ENCODE results near the gene CLIP4. TPM values are rescaled to one million over a fixed set of nuclear protein-coding genes. Genes with fewer than 3 reads are reported as not detected.

CLIP4 gene
- polyA plus RNA-seq, 1 of the 3 experiments (the other 2 are of a cell fraction), result 12.7 TPM

DNA sequence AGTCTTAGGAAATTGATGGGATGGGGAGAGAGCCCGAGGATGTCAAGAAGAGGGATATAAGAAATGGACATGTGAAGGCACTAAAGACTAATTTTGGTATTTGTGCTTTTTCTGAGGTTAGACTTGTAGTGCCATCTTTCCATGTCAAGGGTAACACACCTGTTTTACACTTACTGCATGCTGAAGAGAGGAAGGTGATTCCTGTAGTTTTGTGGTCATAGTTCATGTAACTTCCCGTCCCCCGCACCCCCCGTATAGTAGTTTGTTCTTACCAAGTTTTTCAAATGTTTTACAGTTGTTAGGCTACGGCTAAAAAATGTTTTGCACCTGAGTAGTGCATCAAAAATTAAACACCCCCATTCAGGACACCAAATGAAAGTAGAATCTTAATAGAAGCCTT, 73.8 kb downstream of the CLIP4 start:
- H3K4me3 ChIP-seq (ENCODE audit: low read depth in 2 of 2, low read length in 1 of 2), result no peak overlapping the region
- no peak for DNase-seq
- H4K20me1 ChIP-seq (ENCODE audit: insufficient read depth), result no peaks in the 10 kb centered on the region
- ChIA-PET CTCF (no interaction called here), POLR2A (no interaction called here)
- no peak for TF ChIP-seq NRF1 (IDR thresholded peaks at IDR 0.05; ENCODE audit: low read depth, low read length)
- TF ChIP-seq MEF2A (IDR thresholded peaks at IDR 0.05; ENCODE audit: borderline replicate concordance, low read depth), result no peak
- no peak for TF ChIP-seq YY1 (IDR thresholded peaks at IDR 0.05; ENCODE audit: low read depth)
- TF ChIP-seq, protein P1, sequence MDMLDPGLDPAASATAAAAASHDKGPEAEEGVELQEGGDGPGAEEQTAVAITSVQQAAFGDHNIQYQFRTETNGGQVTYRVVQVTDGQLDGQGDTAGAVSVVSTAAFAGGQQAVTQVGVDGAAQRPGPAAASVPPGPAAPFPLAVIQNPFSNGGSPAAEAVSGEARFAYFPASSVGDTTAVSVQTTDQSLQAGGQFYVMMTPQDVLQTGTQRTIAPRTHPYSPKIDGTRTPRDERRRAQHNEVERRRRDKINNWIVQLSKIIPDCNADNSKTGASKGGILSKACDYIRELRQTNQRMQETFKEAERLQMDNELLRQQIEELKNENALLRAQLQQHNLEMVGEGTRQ (IDR thresholded peaks at IDR 0.05; ENCODE audit: borderline replicate concordance, low read depth, low read length), result no peak
- TF ChIP-seq RCOR1 (IDR thresholded peaks at IDR 0.05; ENCODE audit: low read length), result no peak
- TF ChIP-seq RAD21 (IDR thresholded peaks at IDR 0.05; ENCODE audit: low read length), result no peak
- TF ChIP-seq TCF12 (IDR thresholded peaks at IDR 0.05), result no peak
- WGBS (ENCODE audit: low lambda C conversion rate), result 96% methylated on average over 5 of the region's 5 CpGs
- H3K4me2 ChIP-seq, result no peak overlapping the region
- no peaks in the 10 kb centered on the region for H3K27me3 ChIP-seq (ENCODE audit: insufficient read depth)
- H3K4me1 ChIP-seq (ENCODE audit: control insufficient read depth in 1 of 2, insufficient read depth in 2 of 2, low read depth in 1 of 2, low read length in 1 of 2), result peaks cover 0 to 2% of the 10 kb centered on the region in 2 experiments; a peak in 2 of 4 replicates
- no peaks in the 10 kb centered on the region for H3F3A ChIP-seq (replicated peaks; ENCODE audit: insufficient read depth)
- no peaks in the 10 kb centered on the region for H3K9me3 ChIP-seq
- no peak overlapping the region for H2AFZ ChIP-seq (ENCODE audit: low read depth)
- H3K79me2 ChIP-seq (ENCODE audit: insufficient read depth), result no peaks in the 10 kb centered on the region
- no peak overlapping the region for H3K9ac ChIP-seq
- no peak overlapping the region; a peak in 2 of 4 replicates for H3K27ac ChIP-seq (ENCODE audit: low read depth in 2 of 2, low read length in 1 of 2)
- H3K36me3 ChIP-seq (replicated peaks in 1 of 2; ENCODE audit: control insufficient read depth in 1 of 2, insufficient read depth in 2 of 2, low read length in 1 of 2), result peaks cover 0 to 44% of the 10 kb centered on the region in 2 experiments
- no peaks in the 10 kb centered on the region for H3K9me2 ChIP-seq

DNA sequence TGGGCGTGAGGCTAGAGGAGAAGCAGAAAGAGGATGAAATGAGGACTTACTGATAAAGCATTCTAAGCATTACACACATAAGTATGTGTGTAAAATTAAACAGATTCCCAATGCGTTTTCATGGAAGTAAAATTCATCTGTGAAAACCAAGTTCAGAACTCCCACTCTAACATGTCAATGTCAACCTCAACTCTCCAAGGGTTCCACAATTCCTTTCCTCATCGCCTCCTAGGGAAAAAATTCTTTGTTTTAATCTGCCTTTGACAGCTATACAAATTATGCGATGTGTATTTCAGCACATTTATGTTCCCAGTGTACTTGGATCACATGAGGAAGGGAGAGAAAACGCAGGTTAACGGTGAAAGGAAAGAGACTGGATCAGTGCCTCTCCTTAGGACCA, 76.6 kb downstream of the CLIP4 start:
- no peaks in the 10 kb centered on the region for H3K9me3 ChIP-seq
- WGBS (ENCODE audit: low lambda C conversion rate), result 96% methylated on average over 6 of the region's 6 CpGs
- H3K4me1 ChIP-seq (ENCODE audit: control insufficient read depth in 1 of 2, insufficient read depth in 2 of 2, low read depth in 1 of 2, low read length in 1 of 2), result peaks cover 0 to 5% of the 10 kb centered on the region in 2 experiments; a peak in 2 of 4 replicates
- DNase-seq, result no peak
- POLR2A ChIA-PET, result no interaction called here
- H3K27me3 ChIP-seq (ENCODE audit: insufficient read depth), result no peaks in the 10 kb centered on the region
- H2AFZ ChIP-seq (ENCODE audit: low read depth), result no peak overlapping the region
- no peaks in the 10 kb centered on the region for H4K20me1 ChIP-seq (ENCODE audit: insufficient read depth)
- no peak overlapping the region for H3K9ac ChIP-seq
- H3F3A ChIP-seq (replicated peaks; ENCODE audit: insufficient read depth), result no peaks in the 10 kb centered on the region
- H3K79me2 ChIP-seq (ENCODE audit: insufficient read depth), result no peaks in the 10 kb centered on the region
- peak overlapping the region in 1 of 2 experiments; percentile 40; a peak in 1 of 4 replicates for H3K27ac ChIP-seq (ENCODE audit: low read depth in 2 of 2, low read length in 1 of 2)
- H3K9me2 ChIP-seq, result no peaks in the 10 kb centered on the region
- H3K4me2 ChIP-seq, result no peak overlapping the region
- CTCF ChIA-PET, result no interaction called here
- peaks cover 0 to 42% of the 10 kb centered on the region in 2 experiments for H3K36me3 ChIP-seq (replicated peaks in 1 of 2; ENCODE audit: control insufficient read depth in 1 of 2, insufficient read depth in 2 of 2, low read length in 1 of 2)
- no peak overlapping the region for H3K4me3 ChIP-seq (ENCODE audit: low read depth in 2 of 2, low read length in 1 of 2)
- TF ChIP-seq RXRA (IDR thresholded peaks at IDR 0.05; ENCODE audit: borderline replicate concordance, low read depth) (no peak), RAD21 (IDR thresholded peaks at IDR 0.05; ENCODE audit: low read length) (no peak), POLR2AphosphoS5 (IDR thresholded peaks at IDR 0.05; ENCODE audit: low read depth, low read length) (no peak), TCF12 (IDR thresholded peaks at IDR 0.05) (no peak), FOSL2 (IDR thresholded peaks at IDR 0.05; ENCODE audit: borderline replicate concordance, low read depth) (no peak), EP300 (IDR thresholded peaks at IDR 0.05; ENCODE audit: borderline replicate concordance in 1 of 2, low read depth in 1 of 2, low read length in 1 of 2) (no peak), MXI1 (IDR thresholded peaks at IDR 0.05; ENCODE audit: low read depth, low read length) (no peak), GABPA (IDR thresholded peaks at IDR 0.05; ENCODE audit: low read depth) (no peak), MEF2A (IDR thresholded peaks at IDR 0.05; ENCODE audit: borderline replicate concordance, low read depth) (no peak), ELF1 (IDR thresholded peaks at IDR 0.05) (no peak), NRF1 (IDR thresholded peaks at IDR 0.05; ENCODE audit: low read depth, low read length) (no peak), RCOR1 (IDR thresholded peaks at IDR 0.05; ENCODE audit: low read length) (no peak), TAF1 (IDR thresholded peaks at IDR 0.05; ENCODE audit: borderline replicate concordance, low read depth, low read length) (no peak)
- TF ChIP-seq, protein P2, sequence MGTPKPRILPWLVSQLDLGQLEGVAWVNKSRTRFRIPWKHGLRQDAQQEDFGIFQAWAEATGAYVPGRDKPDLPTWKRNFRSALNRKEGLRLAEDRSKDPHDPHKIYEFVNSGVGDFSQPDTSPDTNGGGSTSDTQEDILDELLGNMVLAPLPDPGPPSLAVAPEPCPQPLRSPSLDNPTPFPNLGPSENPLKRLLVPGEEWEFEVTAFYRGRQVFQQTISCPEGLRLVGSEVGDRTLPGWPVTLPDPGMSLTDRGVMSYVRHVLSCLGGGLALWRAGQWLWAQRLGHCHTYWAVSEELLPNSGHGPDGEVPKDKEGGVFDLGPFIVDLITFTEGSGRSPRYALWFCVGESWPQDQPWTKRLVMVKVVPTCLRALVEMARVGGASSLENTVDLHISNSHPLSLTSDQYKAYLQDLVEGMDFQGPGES (IDR thresholded peaks at IDR 0.05; ENCODE audit: low read depth, low read length), result no peak
- TF ChIP-seq, protein P1 (IDR thresholded peaks at IDR 0.05; ENCODE audit: borderline replicate concordance, low read depth, low read length), result no peak
- TF ChIP-seq, protein P3, sequence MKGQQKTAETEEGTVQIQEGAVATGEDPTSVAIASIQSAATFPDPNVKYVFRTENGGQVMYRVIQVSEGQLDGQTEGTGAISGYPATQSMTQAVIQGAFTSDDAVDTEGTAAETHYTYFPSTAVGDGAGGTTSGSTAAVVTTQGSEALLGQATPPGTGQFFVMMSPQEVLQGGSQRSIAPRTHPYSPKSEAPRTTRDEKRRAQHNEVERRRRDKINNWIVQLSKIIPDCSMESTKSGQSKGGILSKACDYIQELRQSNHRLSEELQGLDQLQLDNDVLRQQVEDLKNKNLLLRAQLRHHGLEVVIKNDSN (IDR thresholded peaks at IDR 0.05; ENCODE audit: borderline replicate concordance, low read depth), result no peak
- TF ChIP-seq, protein P4, sequence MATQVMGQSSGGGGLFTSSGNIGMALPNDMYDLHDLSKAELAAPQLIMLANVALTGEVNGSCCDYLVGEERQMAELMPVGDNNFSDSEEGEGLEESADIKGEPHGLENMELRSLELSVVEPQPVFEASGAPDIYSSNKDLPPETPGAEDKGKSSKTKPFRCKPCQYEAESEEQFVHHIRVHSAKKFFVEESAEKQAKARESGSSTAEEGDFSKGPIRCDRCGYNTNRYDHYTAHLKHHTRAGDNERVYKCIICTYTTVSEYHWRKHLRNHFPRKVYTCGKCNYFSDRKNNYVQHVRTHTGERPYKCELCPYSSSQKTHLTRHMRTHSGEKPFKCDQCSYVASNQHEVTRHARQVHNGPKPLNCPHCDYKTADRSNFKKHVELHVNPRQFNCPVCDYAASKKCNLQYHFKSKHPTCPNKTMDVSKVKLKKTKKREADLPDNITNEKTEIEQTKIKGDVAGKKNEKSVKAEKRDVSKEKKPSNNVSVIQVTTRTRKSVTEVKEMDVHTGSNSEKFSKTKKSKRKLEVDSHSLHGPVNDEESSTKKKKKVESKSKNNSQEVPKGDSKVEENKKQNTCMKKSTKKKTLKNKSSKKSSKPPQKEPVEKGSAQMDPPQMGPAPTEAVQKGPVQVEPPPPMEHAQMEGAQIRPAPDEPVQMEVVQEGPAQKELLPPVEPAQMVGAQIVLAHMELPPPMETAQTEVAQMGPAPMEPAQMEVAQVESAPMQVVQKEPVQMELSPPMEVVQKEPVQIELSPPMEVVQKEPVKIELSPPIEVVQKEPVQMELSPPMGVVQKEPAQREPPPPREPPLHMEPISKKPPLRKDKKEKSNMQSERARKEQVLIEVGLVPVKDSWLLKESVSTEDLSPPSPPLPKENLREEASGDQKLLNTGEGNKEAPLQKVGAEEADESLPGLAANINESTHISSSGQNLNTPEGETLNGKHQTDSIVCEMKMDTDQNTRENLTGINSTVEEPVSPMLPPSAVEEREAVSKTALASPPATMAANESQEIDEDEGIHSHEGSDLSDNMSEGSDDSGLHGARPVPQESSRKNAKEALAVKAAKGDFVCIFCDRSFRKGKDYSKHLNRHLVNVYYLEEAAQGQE (IDR thresholded peaks at IDR 0.05; ENCODE audit: low read depth, low read length), result no peak

Measured in SK-N-SH (cell line).